IMR-90 (cell line): ENCODE data around the gene AMPD1. TPM values are rescaled to one million over a fixed set of nuclear protein-coding genes. Genes with fewer than 3 reads are reported as not detected.

Experiments used
- ATAC-seq: fragments of 200-7000 bp; cut with Tn5 transposase; 2 replicates; pipeline ENCODE4 v1.9.1; 2020; ENCODE audit warnings: low read depth, mild to moderate bottlenecking, moderate library complexity
- BruUV-seq: library from RNA; stranded (reverse); fragments of 400-500 nt; replicated peaks from 2 replicates; lab custom pipeline; 2021; lab: Mats Ljungman, UMichigan
- CTCF ChIA-PET: fragments of 300-600 bp; formaldehyde crosslinking; extraction: SDS; loops from one replicate; lab custom pipeline; 2021; ENCODE audit warnings: antibody characterized with exemption; lab: Yijun Ruan, JAX
- POLR2A ChIA-PET: fragments of 300-600 bp; sonication (Branson Sonifier 250); formaldehyde crosslinking; loops from one replicate; lab custom pipeline; 2022; ENCODE audit warnings: antibody characterized with exemption; ENCODE audit not compliant: unreplicated experiment; lab: Charles Lee
- DNase-seq: peaks from one replicate; pipeline ENCODE4 v3.0.0; 2013
- H2AFZ ChIP-seq: replicated peaks from 2 replicates; pipeline ENCODE3; 2013; ENCODE audit warnings: low read length, mild to moderate bottlenecking; ENCODE audit not compliant: poor library complexity
- H2AK5ac ChIP-seq: 2 replicates; pipeline ENCODE4 v1.6.1; 2013; ENCODE audit warnings: low read depth, low read length, inconsistent platforms
- H2AK9ac ChIP-seq: replicated peaks from 2 replicates; pipeline ENCODE3; 2013; ENCODE audit warnings: mild to moderate bottlenecking, low read depth, low read length, moderate library complexity; ENCODE audit not compliant: poor library complexity
- H2BK120ac ChIP-seq: 2 replicates; pipeline ENCODE4 v1.6.1; 2013; ENCODE audit warnings: low read depth, low read length, inconsistent platforms
- H2BK15ac ChIP-seq: 3 replicates; pipeline ENCODE4 v1.6.1; 2013; ENCODE audit warnings: low read depth, low read length, inconsistent platforms
- H2BK20ac ChIP-seq: 2 replicates; pipeline ENCODE4 v1.6.1; 2013; ENCODE audit warnings: low read depth, mild to moderate bottlenecking, inconsistent platforms, low read length, moderate library complexity
- H2BK5ac ChIP-seq: 2 replicates; pipeline ENCODE4 v1.6.1; 2013; ENCODE audit warnings: mild to moderate bottlenecking, low read depth, low read length, inconsistent platforms; ENCODE audit not compliant: poor library complexity, severe bottlenecking
- H3K14ac ChIP-seq: replicated peaks from 2 replicates; pipeline ENCODE4 v1.6.1; 2013; ENCODE audit warnings: low read depth, low read length, inconsistent platforms
- H3K18ac ChIP-seq: 2 replicates; pipeline ENCODE4 v1.6.1; 2013; ENCODE audit warnings: low read depth, low read length, control low read depth
- H3K23ac ChIP-seq: 2 replicates; pipeline ENCODE4 v1.6.1; 2013; ENCODE audit warnings: low read depth, low read length, inconsistent platforms
- H3K27ac ChIP-seq: 2 replicates; pipeline ENCODE4 v1.5.1; 2013; ENCODE audit warnings: mild to moderate bottlenecking, control low read depth, low read length; ENCODE audit not compliant: insufficient read depth
- H3K27me3 ChIP-seq: 2 replicates; pipeline ENCODE4 v1.6.1; 2013; ENCODE audit warnings: low read length; ENCODE audit not compliant: control insufficient read depth, insufficient read depth
- H3K36me3 ChIP-seq: 2 replicates; pipeline ENCODE4 v1.6.1; 2013; ENCODE audit warnings: low read length, mixed read lengths; ENCODE audit not compliant: control insufficient read depth, insufficient read depth
- H3K4ac ChIP-seq: 2 replicates; pipeline ENCODE4 v1.6.1; 2013; ENCODE audit warnings: low read depth, low read length, inconsistent platforms
- H3K4me1 ChIP-seq: 2 replicates; pipeline ENCODE4 v1.6.1; 2013; ENCODE audit warnings: low read length, mixed read lengths; ENCODE audit not compliant: control insufficient read depth, insufficient read depth
- H3K4me2 ChIP-seq: 2 replicates; pipeline ENCODE4 v1.6.1; 2013; ENCODE audit warnings: low read depth, mild to moderate bottlenecking, control low read depth, low read length, moderate library complexity
- H3K4me3 ChIP-seq: 2 replicates; pipeline ENCODE4 v1.5.1; 2013; ENCODE audit warnings: low read depth, mild to moderate bottlenecking, control low read depth, low read length, moderate library complexity; ENCODE audit not compliant: insufficient read depth
- H3K56ac ChIP-seq: 2 replicates; pipeline ENCODE4 v1.6.1; 2013; ENCODE audit warnings: low read length, inconsistent platforms; ENCODE audit not compliant: insufficient read depth; ENCODE audit errors: extremely low read depth
- H3K79me1 ChIP-seq, 2 experiments: 2 replicates each; pipeline ENCODE4 v1.6.1; 2013; ENCODE audit warnings: low read length in 2 of 2, inconsistent platforms in 1 of 2, low read depth in 1 of 2
- H3K9ac ChIP-seq: 2 replicates; pipeline ENCODE4 v1.6.1; 2013; ENCODE audit warnings: low read depth, low read length, control low read depth
- H3K9me1 ChIP-seq: 2 replicates; pipeline ENCODE4 v1.6.1; 2013; ENCODE audit warnings: low read length, inconsistent platforms; ENCODE audit not compliant: insufficient read depth
- H3K9me3 ChIP-seq: 2 replicates; pipeline ENCODE4 v1.6.1; 2013; ENCODE audit warnings: low read length; ENCODE audit not compliant: control insufficient read depth, insufficient read depth
- H4K20me1 ChIP-seq: 2 replicates; pipeline ENCODE4 v1.6.1; 2013; ENCODE audit warnings: low read length, inconsistent platforms; ENCODE audit not compliant: insufficient read depth
- H4K5ac ChIP-seq: 2 replicates; pipeline ENCODE4 v1.6.1; 2013; ENCODE audit warnings: mild to moderate bottlenecking, low read depth, low read length, control low read depth
- H4K8ac ChIP-seq, 2 experiments: 2 replicates each; pipeline ENCODE4 v1.6.1; 2013; ENCODE audit warnings: low read depth in 2 of 2, low read length in 2 of 2, control low read depth in 1 of 2, inconsistent platforms in 1 of 2
- H4K91ac ChIP-seq: 2 replicates; pipeline ENCODE4 v1.6.1; 2013; ENCODE audit warnings: low read depth, low read length, inconsistent platforms; ENCODE audit not compliant: insufficient read depth
- BHLHE40 ChIP-seq: fragments of 150-350 bp; IDR thresholded peaks from 2 replicates; pipeline ENCODE4 v1.6.1; 2016; ENCODE audit warnings: mild to moderate bottlenecking, low read depth, low read length
- CEBPB ChIP-seq: IDR thresholded peaks from 2 replicates; pipeline ENCODE4 v1.6.1; 2012; ENCODE audit warnings: low read depth, low read length, improper control_type of control experiment
- CHD1 ChIP-seq: IDR thresholded peaks from 2 replicates; pipeline ENCODE4 v1.6.1; 2012; ENCODE audit warnings: low read depth, low read length, improper control_type of control experiment
- ELK1 ChIP-seq: fragments of 150-350 bp; IDR thresholded peaks from 2 replicates; pipeline ENCODE4 v1.6.1; 2016; ENCODE audit warnings: low read depth, mild to moderate bottlenecking, low read length, moderate library complexity, borderline replicate concordance
- FOS ChIP-seq: fragments of 150-350 bp; IDR thresholded peaks from 2 replicates; pipeline ENCODE4 v1.6.1; 2016; ENCODE audit warnings: low read depth, low read length
- MAFK ChIP-seq: IDR thresholded peaks from 2 replicates; pipeline ENCODE4 v1.6.1; 2012; ENCODE audit warnings: low read depth, low read length, improper control_type of control experiment
- MAZ ChIP-seq: IDR thresholded peaks from 2 replicates; pipeline ENCODE4 v1.6.1; 2012; ENCODE audit warnings: low read depth, mild to moderate bottlenecking, low read length, improper control_type of control experiment, moderate library complexity, borderline replicate concordance
- MXI1 ChIP-seq: IDR thresholded peaks from 2 replicates; pipeline ENCODE4 v1.6.1; 2012; ENCODE audit warnings: low read depth, mild to moderate bottlenecking, low read length, moderate library complexity, borderline replicate concordance
- NFE2L2 ChIP-seq: fragments of 150-350 bp; IDR thresholded peaks from 2 replicates; pipeline ENCODE4 v1.6.1; 2016; ENCODE audit warnings: low read depth, mild to moderate bottlenecking, low read length
- POLR2A ChIP-seq: IDR thresholded peaks from 2 replicates; pipeline ENCODE4 v1.6.1; 2012; ENCODE audit warnings: mild to moderate bottlenecking, low read depth, low read length
- RAD21 ChIP-seq: IDR thresholded peaks from 2 replicates; pipeline ENCODE4 v1.6.1; 2012; ENCODE audit warnings: low read length, improper control_type of control experiment
- RCOR1 ChIP-seq: IDR thresholded peaks from 2 replicates; pipeline ENCODE4 v1.6.1; 2012; ENCODE audit warnings: mild to moderate bottlenecking, low read length, improper control_type of control experiment; ENCODE audit not compliant: insufficient replicate concordance
- RFX5 ChIP-seq: IDR thresholded peaks from 2 replicates; pipeline ENCODE4 v1.8.0; 2012; ENCODE audit warnings: low read depth, mild to moderate bottlenecking, low read length, moderate library complexity
- SMC3 ChIP-seq: fragments of 150-350 bp; IDR thresholded peaks from 2 replicates; pipeline ENCODE4 v1.6.1; 2016; ENCODE audit warnings: low read depth, mild to moderate bottlenecking, antibody characterized with exemption, low read length, moderate library complexity
- WGBS, 2 experiments: methylation state at CpG; one replicate each; pipeline versions ENCODE4 v1.1.5 to v1.1.7; 2013; ENCODE audit warnings: missing lambda C conversion rate in 2 of 2; ENCODE audit not compliant: insufficient read length in 1 of 2; ENCODE audit errors: extremely low coverage in 2 of 2; 5-methylcytosine and 5-hydroxymethylcytosine counted together
- dilution Hi-C: fragments of 300-500 bp; cut with HindIII; formaldehyde crosslinking; loops from one replicate; pipeline ENCODE4 v1.14.3; 2018; ENCODE audit warnings: low sequenced_read_pairs; ENCODE audit not compliant: unreplicated experiment
- in situ Hi-C: fragments of 300-500 bp; cut with MboI; formaldehyde crosslinking; loops from 3 replicates; pipeline ENCODE4 v1.14.3; 2019; ENCODE audit warnings: low sequenced_read_pairs, inconsistent platforms, mixed read lengths
- intact Hi-C: fragments of 100-400 bp; cut with micrococcal nuclease; formaldehyde crosslinking; loops from 2 replicates; pipeline ENCODE4 v1.10.0; 2022
- polyA plus RNA-seq, 3 experiments: library from polyadenylated mRNA; depleted of rRNA; stranded (reverse); fragments of >200 nt; gene quantifications; 2 replicates each; pipeline ENCODE4 v1.2.3, GENCODE V29; 2012; ENCODE audit warnings: low replicate concordance in 1 of 3
- total RNA-seq: library from RNA; depleted of rRNA; stranded (reverse); fragments of >200 nt; gene quantifications from 2 replicates; pipeline ENCODE4 v1.2.3, GENCODE V29; 2012
- TF ChIP-seq, protein P1 (sequence below): conservative IDR thresholded peaks from 2 replicates; pipeline ENCODE4 v1.5.1; 2012; ENCODE audit warnings: mild to moderate bottlenecking, low read depth, low read length, improper control_type of control experiment
- TF ChIP-seq, protein P2 (sequence below): fragments of 150-350 bp; IDR thresholded peaks from 2 replicates; pipeline ENCODE4 v1.6.1; 2017; ENCODE audit warnings: mild to moderate bottlenecking, antibody characterized with exemption, low read length, low read depth

The AMPD1 gene
- total and polyA plus RNA-seq, 2 of the 4 experiments (the other 2 are of a cell fraction): not detected

DNA sequence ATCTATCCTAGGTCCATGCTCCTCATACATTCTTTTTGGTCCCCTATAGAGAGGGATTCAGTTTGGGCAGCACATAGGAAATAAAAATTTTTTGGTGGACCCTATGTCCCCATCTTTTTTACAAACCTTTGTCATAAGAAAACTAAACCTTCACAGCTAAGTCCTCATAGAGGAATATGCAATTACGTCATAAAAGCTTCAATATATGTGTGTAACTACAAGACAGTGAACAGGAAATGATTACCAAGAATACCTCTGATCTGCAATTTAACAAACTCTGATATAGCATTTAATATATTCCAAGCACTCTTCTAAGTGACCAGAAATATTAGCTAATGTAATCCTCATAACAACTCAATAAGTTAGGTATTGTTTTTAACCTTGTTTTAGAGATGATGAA is 19.2 kb downstream of the AMPD1 start:
- no CpG with 5 or more reads among the region's 1 CpG for WGBS, 2 experiments
- dilution Hi-C loops (no loop called here), in situ Hi-C loops (no loop called here), intact Hi-C loops (no loop called here)
- CTCF ChIA-PET: no interaction called here
- Histone ChIP-seq H4K91ac (no peak overlapping the region), H2AK5ac (no peak overlapping the region), H2BK120ac (no peak overlapping the region), H3K9ac (no peak overlapping the region), H4K5ac (no peak overlapping the region), H3K4ac (no peak overlapping the region), H2AK9ac (no peak overlapping the region), H3K9me1 (no peaks in the 10 kb centered on the region), H3K27ac (no peak overlapping the region), H3K4me1 (no peaks in the 10 kb centered on the region), H3K23ac (no peak overlapping the region), H4K20me1 (no peaks in the 10 kb centered on the region), H3K27me3 (peaks cover 17% of the 10 kb centered on the region), H3K4me2 (no peak overlapping the region), H2BK5ac (no peak overlapping the region), H3K14ac (no peak overlapping the region), H2BK20ac (no peak overlapping the region), H2BK15ac (no peak overlapping the region), H3K9me3 (no peaks in the 10 kb centered on the region), H3K36me3 (no peaks in the 10 kb centered on the region), H3K56ac (no peak overlapping the region), H3K79me1 (no peaks in the 10 kb centered on the region), H3K4me3 (no peak overlapping the region), H3K18ac (no peak overlapping the region), H4K8ac (no peak overlapping the region), H2AFZ (no peak overlapping the region)
- no peak for TF ChIP-seq POLR2A
- no peak for TF ChIP-seq CEBPB
- TF ChIP-seq CHD1: no peak
- TF ChIP-seq FOS: no peak
- no peak for TF ChIP-seq MXI1
- TF ChIP-seq RCOR1: no peak
- no peak for TF ChIP-seq ELK1
- TF ChIP-seq SMC3: no peak
- TF ChIP-seq, protein P1, sequence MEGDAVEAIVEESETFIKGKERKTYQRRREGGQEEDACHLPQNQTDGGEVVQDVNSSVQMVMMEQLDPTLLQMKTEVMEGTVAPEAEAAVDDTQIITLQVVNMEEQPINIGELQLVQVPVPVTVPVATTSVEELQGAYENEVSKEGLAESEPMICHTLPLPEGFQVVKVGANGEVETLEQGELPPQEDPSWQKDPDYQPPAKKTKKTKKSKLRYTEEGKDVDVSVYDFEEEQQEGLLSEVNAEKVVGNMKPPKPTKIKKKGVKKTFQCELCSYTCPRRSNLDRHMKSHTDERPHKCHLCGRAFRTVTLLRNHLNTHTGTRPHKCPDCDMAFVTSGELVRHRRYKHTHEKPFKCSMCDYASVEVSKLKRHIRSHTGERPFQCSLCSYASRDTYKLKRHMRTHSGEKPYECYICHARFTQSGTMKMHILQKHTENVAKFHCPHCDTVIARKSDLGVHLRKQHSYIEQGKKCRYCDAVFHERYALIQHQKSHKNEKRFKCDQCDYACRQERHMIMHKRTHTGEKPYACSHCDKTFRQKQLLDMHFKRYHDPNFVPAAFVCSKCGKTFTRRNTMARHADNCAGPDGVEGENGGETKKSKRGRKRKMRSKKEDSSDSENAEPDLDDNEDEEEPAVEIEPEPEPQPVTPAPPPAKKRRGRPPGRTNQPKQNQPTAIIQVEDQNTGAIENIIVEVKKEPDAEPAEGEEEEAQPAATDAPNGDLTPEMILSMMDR: no peak
- TF ChIP-seq MAFK: no peak
- no peak for TF ChIP-seq RAD21
- TF ChIP-seq, protein P2, sequence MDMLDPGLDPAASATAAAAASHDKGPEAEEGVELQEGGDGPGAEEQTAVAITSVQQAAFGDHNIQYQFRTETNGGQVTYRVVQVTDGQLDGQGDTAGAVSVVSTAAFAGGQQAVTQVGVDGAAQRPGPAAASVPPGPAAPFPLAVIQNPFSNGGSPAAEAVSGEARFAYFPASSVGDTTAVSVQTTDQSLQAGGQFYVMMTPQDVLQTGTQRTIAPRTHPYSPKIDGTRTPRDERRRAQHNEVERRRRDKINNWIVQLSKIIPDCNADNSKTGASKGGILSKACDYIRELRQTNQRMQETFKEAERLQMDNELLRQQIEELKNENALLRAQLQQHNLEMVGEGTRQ: no peak
- TF ChIP-seq BHLHE40: no peak
- no peak for TF ChIP-seq RFX5
- no peak for TF ChIP-seq NFE2L2
- no peak for TF ChIP-seq MAZ
- BruUV-seq: no TSS peak
- ATAC-seq (no peak), DNase-seq (no peak)
- POLR2A ChIA-PET: no interaction called here
